Hematopoietic multipotent progenitor cell treated with erythropoietin and hydrocortisone succinate and interleukin-3 and kit ligand, for 8 days (in vitro differentiated cells): ENCODE data around the gene LUC7L3.
"Not testable (repeated sequence)": the region's sequence is repeated elsewhere in the genome, so short reads cannot be mapped to it uniquely, and the experiment has no call there.

Experiments
- DNase-seq: peaks from one replicate; pipeline ENCODE4 v3.0.0-alpha.2; 2015

LUC7L3 gene

GRCh38 chr17:50686494-50687199, 32.8 kb upstream of the LUC7L3 start:
- DNase-seq, result no peak

GRCh38 chr17:50687200-50688066, 32.0 kb upstream of the LUC7L3 start:
- DNase-seq, result no peak

GRCh38 chr17:50688245-50688644, 31.2 kb upstream of the LUC7L3 start:
- no peak for DNase-seq

GRCh38 chr17:50689251-50689650, 30.2 kb upstream of the LUC7L3 start:
- no peak for DNase-seq

- DNase-seq, result no peak
These were observed 29.2 kb upstream of the LUC7L3 start for GRCh38 chr17:50689956-50690886.

- no peak for DNase-seq
These were observed 28.4 kb upstream of the LUC7L3 start for GRCh38 chr17:50690887-50691549.

- no peak for DNase-seq
These were observed 27.6 kb upstream of the LUC7L3 start for GRCh38 chr17:50691550-50692447.

GRCh38 chr17:50692448-50693035, 26.9 kb upstream of the LUC7L3 start:
- no peak for DNase-seq

- no peak for DNase-seq
These were observed 26.2 kb upstream of the LUC7L3 start for GRCh38 chr17:50693036-50693682.

GRCh38 chr17:50696365-50696879, 23.0 kb upstream of the LUC7L3 start:
- DNase-seq, result no peak

- no peak for DNase-seq
These were observed 22.3 kb upstream of the LUC7L3 start for GRCh38 chr17:50697062-50697461.

- no peak for DNase-seq
These were observed 21.6 kb upstream of the LUC7L3 start for GRCh38 chr17:50697663-50698272.

- no peak for DNase-seq
These were observed 20.0 kb upstream of the LUC7L3 start for GRCh38 chr17:50699410-50699809.

GRCh38 chr17:50703162-50703561, 16.2 kb upstream of the LUC7L3 start:
- DNase-seq, result no peak

GRCh38 chr17:50707289-50708049, 11.9 kb upstream of the LUC7L3 start, which contains the start of gene ANKRD40:
Gene ANKRD40 (minus strand): TSS chr17:50707914. CDS start chr17:50707654, 260 bp downstream.
- DNase-seq, result peak; percentile 91

GRCh38 chr17:50708050-50709000, 11.1 kb upstream of the LUC7L3 start:
- peak; percentile 47 for DNase-seq

GRCh38 chr17:50709053-50709452, 10.3 kb upstream of the LUC7L3 start:
- DNase-seq, result not testable (repeated sequence)

- no peak for DNase-seq
These were observed 9.4 kb upstream of the LUC7L3 start for GRCh38 chr17:50710025-50710424.
